Astrocyte of the cerebellum (primary cell): ENCODE results near the gene ARMC6.
A peak's percentile ranks its signal among the peaks of the same experiment; 100 is the strongest.

Source experiments
- DNase-seq: peaks from one replicate; pipeline ENCODE4 v3.0.0-alpha.2; 2011; ENCODE audit warnings: low read depth
- H3K4me3 ChIP-seq: 2 replicates; pipeline ENCODE4 v1.5.1; 2011; ENCODE audit warnings: mild to moderate bottlenecking, low read depth, low read length, moderate library complexity
- CTCF ChIP-seq: IDR thresholded peaks from 2 replicates; pipeline ENCODE4 v1.5.1; 2012; ENCODE audit warnings: low read length, low read depth, moderate library complexity, mild to moderate bottlenecking; ENCODE audit errors: missing control alignments
- in situ Hi-C: cut with HindIII; loops from 2 replicates; pipeline ENCODE4 v1.10.0; 2017; ENCODE audit warnings: low sequenced_read_pairs

ARMC6 gene

GRCh38 chr19:18991006-18991405, 42.4 kb upstream of the ARMC6 start:
- no peak for DNase-seq
- in situ Hi-C loops = loop anchor here (5.0 kb wide), 1 partner anchor 34 kb away; no protein-coding TSS in a partner anchor
- H3K4me3 ChIP-seq = no peak overlapping the region
- no peak for TF ChIP-seq CTCF

GRCh38 chr19:18991468-18991867, 41.9 kb upstream of the ARMC6 start:
- no peak for DNase-seq
- H3K4me3 ChIP-seq = no peak overlapping the region
- no peak for TF ChIP-seq CTCF
- in situ Hi-C loops = loop anchor here (5.0 kb wide), 1 partner anchor 34 kb away; no protein-coding TSS in a partner anchor

GRCh38 chr19:18992696-18993095, 40.7 kb upstream of the ARMC6 start:
- TF ChIP-seq CTCF = no peak
- no peak for DNase-seq
- H3K4me3 ChIP-seq = no peak overlapping the region
- in situ Hi-C loops = loop anchor here (5.0 kb wide), 1 partner anchor 35 kb away; no protein-coding TSS in a partner anchor

GRCh38 chr19:18993115-18993514, 40.3 kb upstream of the ARMC6 start:
- no peak overlapping the region for H3K4me3 ChIP-seq
- DNase-seq = no peak
- no peak for TF ChIP-seq CTCF
- in situ Hi-C loops = loop anchor here (5.0 kb wide), 1 partner anchor 36 kb away; no protein-coding TSS in a partner anchor

GRCh38 chr19:18995804-18996241, 37.6 kb upstream of the ARMC6 start:
- DNase-seq = peak; percentile 81
- in situ Hi-C loops = no loop called here
- TF ChIP-seq CTCF = peak; percentile 90
- H3K4me3 ChIP-seq = no peak overlapping the region

GRCh38 chr19:18996351-18996750, 37.1 kb upstream of the ARMC6 start:
- DNase-seq = no peak
- H3K4me3 ChIP-seq = no peak overlapping the region
- in situ Hi-C loops = no loop called here
- no peak for TF ChIP-seq CTCF

GRCh38 chr19:18996796-18997394, 36.5 kb upstream of the ARMC6 start:
- H3K4me3 ChIP-seq = no peak overlapping the region
- DNase-seq = no peak
- in situ Hi-C loops = no loop called here
- no peak for TF ChIP-seq CTCF
